EH (cell line): ENCODE data around the gene REXO2.
A peak's percentile ranks its signal among the peaks of the same experiment; 100 is the strongest.

Experiments
- DNase-seq: peaks from one replicate; pipeline ENCODE4 v3.0.0-alpha.2; 2015; ENCODE audit warnings: low read depth

Gene REXO2

GRCh38 chr11:114439229-114440120 lies at the start of gene REXO2:
TSS of gene REXO2 (plus strand) at chr11:114439467. CDS start at chr11:114439529, 62 bp downstream.
- peak; percentile 95 for DNase-seq

DNA sequence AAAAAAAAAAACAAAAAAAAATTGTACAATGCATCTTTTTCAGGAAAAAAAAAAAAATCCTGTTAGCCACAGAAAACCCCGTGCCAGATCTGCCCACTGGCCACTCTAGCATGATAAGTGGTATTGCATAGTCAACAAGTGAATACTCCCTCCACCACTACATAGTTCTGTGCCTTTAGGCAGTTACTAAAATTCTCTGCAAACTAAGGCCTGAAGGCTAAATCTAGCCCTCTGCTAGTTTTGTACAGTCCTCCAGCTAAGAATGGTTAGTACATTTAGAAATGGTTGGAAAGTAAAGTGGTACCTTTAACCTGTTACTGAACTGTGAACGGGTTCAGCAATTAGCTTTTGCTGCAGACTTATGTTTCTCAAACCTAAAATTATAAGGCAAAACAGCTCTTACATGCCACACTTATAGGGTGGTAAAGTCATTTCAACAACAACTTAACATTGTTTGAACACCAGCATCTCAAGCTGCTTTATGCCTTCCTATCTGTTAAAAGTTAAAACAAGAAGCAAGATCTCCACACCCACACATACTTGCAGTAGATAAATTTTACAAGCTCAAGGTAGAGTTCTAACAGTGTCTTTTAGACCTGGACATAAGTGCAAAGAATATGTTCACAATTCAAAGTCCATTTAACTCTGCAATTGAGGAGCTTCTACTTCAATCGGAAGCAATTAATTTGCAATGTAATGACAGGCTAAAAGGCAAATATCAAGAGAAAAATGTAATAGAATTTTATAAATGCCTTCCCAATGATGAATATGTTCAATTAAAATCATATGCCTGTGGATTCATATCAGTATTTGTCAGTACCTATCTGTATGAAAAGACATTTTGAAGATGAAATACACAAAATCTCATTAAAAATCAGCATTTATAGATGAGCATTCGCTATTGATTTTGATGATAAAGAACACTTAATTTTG lies 46.3 kb upstream of the REXO2 start:
- DNase-seq: no peak

DNA sequence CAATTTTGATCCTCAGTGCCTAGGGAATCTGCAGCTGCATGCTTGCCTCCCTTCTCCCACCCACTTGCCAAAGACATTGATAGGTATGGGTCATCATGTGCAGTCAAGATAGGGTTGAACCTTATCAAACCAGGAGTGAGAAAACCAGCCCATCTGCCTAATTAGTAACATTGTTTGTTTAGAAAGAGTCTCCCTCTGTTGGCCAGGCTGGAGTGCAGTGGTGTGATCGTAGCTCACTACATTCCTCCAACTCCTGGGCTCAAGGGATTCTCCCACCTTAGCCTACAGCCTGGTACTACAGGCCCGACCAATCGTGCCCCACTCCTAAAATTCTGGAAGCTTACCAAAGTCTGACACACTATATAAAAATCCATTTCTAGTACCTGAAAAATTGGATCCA lies 43.5 kb upstream of the REXO2 start:
- DNase-seq: no peak

DNA sequence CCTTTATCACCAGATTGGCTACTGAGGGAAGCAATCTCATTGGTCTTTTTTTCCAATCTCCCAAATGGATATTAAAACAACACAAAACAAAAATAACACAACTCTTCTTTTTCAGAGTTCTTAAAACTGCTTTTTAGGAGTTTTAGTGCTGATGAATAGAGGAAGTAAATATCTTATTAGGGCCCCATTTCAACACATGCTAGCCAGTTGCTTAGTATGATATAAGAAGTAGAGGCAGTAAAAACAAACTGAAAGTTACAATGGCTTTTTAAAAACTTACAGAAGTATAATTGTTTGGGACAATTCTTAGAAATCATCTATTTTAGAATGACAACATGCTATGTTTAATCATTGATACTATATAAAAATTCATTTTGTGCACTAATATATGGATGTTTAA lies 42.4 kb upstream of the REXO2 start:
- no peak for DNase-seq

GRCh38 chr11:114397349-114397982 lies 41.8 kb upstream of the REXO2 start:
- no peak for DNase-seq

DNA sequence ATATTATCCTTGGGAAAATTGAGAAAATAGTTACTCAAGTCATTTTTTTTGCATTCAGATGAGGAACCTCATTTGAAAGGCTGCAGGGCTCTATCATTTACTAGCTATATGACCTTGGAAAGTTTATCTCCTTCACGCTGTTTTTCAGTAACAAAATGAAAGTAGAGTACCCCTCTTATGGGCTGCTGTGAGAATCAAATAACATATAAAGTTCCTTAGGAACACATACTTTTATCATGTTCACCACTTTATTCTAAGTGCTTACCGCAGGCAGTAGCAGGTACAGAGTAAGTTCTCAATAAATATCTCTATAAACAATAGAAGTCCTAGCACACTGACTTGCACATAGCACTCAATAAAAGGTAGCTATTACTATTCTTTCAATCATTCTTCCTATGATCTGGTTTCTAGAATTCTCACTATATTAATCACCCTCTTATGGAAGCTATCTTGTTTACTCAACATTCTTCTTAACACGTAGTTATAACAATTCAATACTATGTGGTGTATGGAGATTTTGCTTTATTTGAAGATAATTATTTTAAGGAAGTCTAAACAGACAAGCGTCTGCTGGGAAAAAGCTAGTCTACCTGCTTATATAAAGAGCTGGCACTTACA lies 40.9 kb upstream of the REXO2 start:
- no peak for DNase-seq

DNA sequence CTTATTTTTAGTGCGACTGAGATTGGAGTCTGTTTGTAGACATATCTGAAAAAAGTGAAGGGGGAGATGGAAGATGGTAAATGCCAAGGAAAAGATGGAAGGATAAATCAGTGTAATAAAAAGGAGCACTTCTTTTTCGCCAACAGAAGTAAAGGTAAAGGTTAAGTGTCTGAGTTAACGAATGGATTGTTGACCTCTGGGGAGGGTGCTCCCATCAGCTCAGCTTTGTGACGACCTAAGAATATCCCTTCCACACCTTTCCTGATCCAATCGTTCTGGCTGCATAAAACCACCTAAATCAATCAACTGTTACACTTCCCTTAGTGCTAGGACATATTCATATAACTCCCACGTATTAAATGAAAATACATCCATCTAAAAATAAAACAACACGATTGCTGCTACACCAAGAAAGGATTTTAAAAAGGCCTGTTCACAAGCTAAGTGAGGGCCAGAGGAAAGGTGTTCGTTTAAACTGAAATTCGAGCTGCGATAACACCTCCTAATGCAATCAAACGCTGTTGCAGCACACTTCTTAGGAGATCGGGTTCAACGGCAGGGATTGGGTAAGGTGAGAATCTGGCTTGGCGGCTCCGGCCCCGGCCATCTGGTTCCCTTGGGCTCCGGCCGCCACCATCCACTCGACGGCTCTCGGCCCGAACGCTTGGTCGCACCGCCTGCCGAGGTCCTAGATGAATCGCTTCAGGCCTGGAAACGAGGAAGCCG lies 39.6 kb upstream of the REXO2 start:
- DNase-seq: no peak

DNA sequence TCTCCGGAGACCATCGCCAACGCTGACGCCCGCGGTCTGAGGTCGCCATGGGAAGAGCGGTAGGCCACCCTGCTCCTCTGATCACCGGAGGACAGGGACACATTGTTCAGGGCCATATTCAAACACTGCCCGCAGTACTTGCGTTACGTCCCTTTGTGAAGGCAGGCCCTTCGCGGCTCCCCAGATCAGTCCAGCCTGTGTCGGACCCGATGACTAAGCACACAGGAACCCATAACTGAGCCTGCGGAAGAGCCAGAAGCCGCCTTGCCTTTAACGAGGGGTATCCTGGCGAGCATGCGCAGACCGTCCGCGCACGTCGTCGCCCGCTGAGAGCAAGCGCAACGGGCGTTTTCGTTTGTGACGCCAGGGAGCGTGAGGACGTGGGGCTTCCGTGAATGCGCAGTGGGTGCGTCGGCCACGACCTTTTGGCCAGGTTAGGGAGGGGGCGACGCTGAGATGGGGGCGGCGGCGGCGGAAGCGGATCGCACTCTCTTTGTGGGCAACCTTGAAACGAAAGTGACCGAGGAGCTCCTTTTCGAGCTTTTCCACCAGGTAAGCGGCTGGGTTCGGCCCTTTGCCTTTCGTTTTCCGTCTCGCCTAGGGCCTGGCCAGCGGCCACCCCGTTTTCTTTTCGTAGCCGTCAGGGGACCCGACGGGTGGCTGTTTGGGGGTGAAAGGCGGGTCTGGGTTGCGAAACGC lies 38.9 kb upstream of the REXO2 start, which contains the start of the genes C11orf71 and RBM7:
Gene C11orf71, minus strand, starts transcription at position 296 of the 699 bp plus-strand sequence. Its CDS starts 180 bp downstream, at position 116.
Gene RBM7, plus strand, starts transcription at position 451 of the 699 bp plus-strand sequence. Its CDS starts 6 bp downstream, at position 457.
- peak; percentile 100 for DNase-seq

- no peak for DNase-seq
Observed at GRCh38 chr11:114400915-114401223, 38.4 kb upstream of the REXO2 start.

DNA sequence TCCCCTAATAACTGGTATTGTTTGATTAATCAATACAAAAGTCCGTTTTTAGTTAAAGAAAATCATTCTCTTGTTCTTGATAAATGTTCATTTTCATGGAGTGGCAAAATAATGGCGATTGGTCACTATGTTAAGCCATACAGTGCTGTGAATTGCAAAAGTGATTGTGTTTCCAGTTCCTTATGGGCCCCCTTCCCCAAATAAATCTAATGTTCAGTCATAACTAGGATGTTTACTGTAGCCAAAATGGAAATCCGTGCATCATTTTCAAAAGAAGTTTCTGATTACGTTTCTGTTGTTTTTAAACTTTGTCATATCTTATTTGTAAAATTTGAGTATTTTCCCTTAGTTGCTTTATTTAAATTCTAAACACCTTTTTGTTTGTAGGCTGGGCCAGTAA lies 38.0 kb upstream of the REXO2 start:
- no peak for DNase-seq

- no peak for DNase-seq
Observed at GRCh38 chr11:114412946-114413345, 26.3 kb upstream of the REXO2 start.

GRCh38 chr11:114413958-114414357 lies 25.3 kb upstream of the REXO2 start:
- no peak for DNase-seq

GRCh38 chr11:114416441-114416961 lies 22.8 kb upstream of the REXO2 start:
- peak; percentile 67 for DNase-seq

- no peak for DNase-seq
Observed at GRCh38 chr11:114426280-114426679, 13.0 kb upstream of the REXO2 start.

- no peak for DNase-seq
Observed at GRCh38 chr11:114430290-114430689, 9.0 kb upstream of the REXO2 start.

GRCh38 chr11:114432893-114433292 lies 6.4 kb upstream of the REXO2 start:
- no peak for DNase-seq

GRCh38 chr11:114433376-114433775 lies 5.9 kb upstream of the REXO2 start:
- DNase-seq: no peak

DNA sequence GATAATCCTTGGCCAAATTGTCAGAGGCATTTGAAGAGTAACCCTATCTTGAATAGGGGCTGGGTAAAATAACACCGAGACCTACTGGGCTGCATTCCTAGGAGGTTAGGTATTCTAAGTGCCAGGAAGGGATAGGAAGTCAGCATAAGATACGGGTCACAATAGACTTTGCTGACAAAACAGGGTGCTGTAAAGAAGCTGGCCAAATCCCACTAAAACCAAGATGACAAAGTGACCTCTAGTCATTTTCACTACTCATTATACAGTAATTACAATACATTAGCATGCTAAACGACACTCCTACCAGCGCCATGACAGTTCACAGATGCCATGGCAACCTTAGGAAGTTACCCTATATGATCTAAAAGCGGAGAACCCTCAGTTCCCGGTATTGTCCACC lies 964 bp upstream of the REXO2 start:
- DNase-seq: peak; percentile 7

GRCh38 chr11:114440121-114440860 lies 1.0 kb downstream of the REXO2 start:
- DNase-seq: peak; percentile 70
